IPS-NIHi7 (cell line): ENCODE results near the gene HHIPL1.

Experiments
- DNase-seq: peaks from one replicate; pipeline ENCODE4 v3.0.0; 2012; ENCODE audit warnings: mixed read lengths; ENCODE audit errors: extremely low spot score

The HHIPL1 gene

DNA sequence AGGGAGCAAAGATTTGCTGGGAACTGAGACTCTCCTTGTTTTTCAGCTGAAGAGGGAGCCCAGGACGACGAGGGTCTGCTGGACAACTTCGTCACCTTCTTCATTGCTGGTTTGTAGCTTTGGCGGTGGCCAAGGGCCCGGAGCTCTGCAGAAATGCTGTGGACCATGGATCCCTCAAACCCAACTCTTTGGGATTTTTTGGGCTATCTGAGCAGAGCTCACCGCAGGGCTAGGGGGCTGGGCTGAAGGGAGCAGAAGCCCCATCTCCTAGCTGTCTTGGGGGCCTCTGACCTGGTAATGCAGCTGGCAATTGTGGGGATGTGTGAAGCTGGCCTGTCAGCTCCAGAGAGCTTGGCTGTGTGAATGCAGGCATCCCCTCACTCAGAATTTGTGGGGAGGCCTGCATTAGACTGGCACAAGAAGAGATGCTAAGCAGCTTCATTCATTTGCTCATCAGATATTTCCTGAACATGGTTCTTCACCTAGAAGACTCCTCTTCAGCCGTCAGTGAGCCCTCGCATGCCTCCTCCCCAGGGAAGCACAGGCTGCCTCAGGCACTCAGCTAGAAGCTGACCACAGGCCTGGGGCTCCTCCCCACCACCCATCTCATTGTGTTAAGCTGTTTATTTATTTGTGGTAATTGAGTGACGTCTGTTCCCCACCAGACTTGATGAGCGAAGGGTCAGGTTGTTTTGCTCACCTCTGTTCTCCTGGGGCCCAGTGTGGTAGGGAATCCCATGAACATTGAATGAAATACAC lies 71.3 kb downstream of the HHIPL1 start:
- DNase-seq = peak; percentile 6

DNA sequence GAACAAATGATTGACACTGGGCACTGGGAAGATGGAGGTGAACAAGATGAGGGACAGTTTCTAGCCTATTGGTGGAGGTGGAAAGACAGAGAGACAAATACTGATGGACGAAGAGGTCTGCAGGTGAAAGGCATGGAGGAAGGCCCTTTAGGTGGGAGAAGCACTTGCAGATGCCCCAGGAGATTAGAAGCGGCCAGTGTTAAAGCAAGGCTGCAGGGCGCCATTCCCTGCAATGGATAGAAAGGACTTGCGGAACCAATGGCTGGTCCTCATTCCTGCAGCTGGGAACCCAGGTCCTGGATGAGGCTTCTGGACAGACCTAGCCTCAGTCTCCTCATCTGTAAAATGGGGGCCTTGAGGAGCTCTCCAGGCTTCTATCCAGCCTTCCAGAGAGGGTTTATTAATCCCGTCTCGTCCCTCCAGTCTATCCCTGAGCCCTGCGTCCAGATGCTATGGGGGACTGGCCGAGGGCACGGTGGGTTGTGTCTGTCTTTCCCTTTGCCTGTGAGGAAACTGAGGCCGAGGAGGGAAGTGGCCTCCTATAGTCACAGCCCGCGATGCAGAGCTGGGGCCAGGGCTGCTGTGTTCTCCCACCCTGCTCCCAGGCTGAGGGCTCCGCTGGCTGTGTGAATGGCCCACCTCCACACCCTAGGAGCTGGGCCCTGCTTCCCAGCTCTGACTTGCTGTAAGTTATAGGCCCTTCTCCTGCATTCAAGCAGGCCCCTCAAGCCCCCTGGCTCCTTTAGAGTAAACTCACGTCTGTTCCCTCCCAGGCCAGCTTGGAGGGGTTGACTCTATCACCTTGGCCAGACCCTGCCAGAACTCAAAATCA lies 72.1 kb downstream of the HHIPL1 start:
- DNase-seq = peak; percentile 4

DNA sequence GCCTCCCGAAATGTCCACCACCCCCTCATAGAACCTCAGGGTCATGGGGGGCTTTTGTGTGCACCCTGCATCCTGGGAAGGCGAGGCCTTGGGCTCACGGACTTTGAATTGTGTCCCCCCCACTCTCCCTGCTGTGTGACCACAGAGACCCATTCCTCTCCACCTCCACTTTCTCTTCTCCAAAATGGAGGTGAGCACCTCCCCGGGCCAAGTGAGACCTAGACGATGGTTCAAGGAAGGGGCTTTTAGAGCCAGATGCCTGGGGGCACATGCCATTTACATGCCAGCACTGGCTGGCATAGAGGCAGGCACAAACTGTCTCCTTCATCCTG lies 72.7 kb downstream of the HHIPL1 start:
- no peak for DNase-seq

DNA sequence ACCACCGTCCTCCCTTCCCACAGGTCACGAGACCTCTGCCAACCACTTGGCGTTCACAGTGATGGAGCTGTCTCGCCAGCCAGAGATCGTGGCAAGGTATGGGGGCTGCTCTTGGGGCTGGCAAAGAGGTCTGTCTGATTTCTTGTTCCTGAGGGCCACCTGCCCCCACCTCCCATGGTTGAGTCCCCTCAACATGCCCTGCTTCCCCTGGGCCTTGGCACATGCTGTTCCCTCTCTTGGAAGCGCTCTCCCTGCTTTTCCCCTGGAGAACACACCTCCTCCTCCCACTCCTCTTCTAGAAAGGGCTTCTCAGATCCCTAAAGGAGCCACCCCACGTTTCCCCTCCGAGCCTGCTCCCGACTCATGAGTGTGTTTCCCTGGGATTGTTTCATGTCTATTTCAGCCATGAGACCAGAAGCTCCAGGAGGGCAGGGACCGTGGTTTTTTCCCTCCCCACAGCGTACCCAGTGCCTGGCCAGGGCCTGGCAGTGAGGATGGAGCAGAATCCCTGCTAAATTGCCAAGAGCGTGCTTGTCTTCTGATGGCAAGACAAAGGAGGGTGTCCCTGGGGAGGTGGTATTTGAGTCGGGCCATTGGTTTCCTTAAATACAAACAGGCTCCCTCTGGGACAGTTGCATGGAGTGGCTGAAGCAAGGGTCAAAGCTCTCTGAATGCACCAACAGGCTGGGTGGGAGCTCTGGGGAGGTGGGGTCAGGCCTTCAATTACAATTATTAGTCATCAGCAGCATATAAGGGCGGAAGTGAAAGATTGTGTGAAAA lies 73.3 kb downstream of the HHIPL1 start:
- peak; percentile 18 for DNase-seq

DNA sequence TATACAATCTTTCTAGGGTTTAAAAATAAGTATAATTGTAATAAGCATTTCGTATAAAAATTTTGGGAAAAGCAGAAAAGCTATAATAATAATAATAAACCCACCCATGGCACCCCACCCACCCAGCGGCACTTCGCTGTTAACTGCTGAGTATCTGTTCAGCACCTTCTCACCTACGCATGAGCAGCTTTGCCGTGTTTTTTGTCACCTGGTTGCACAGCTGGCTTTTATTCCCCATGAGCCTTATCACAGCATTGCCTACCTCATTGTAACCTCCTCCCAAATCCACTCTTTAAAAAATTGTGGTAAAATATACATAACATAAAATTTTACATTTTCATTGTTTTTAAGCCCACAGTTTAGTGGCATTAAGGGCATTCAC lies 73.9 kb downstream of the HHIPL1 start:
- no peak for DNase-seq

DNA sequence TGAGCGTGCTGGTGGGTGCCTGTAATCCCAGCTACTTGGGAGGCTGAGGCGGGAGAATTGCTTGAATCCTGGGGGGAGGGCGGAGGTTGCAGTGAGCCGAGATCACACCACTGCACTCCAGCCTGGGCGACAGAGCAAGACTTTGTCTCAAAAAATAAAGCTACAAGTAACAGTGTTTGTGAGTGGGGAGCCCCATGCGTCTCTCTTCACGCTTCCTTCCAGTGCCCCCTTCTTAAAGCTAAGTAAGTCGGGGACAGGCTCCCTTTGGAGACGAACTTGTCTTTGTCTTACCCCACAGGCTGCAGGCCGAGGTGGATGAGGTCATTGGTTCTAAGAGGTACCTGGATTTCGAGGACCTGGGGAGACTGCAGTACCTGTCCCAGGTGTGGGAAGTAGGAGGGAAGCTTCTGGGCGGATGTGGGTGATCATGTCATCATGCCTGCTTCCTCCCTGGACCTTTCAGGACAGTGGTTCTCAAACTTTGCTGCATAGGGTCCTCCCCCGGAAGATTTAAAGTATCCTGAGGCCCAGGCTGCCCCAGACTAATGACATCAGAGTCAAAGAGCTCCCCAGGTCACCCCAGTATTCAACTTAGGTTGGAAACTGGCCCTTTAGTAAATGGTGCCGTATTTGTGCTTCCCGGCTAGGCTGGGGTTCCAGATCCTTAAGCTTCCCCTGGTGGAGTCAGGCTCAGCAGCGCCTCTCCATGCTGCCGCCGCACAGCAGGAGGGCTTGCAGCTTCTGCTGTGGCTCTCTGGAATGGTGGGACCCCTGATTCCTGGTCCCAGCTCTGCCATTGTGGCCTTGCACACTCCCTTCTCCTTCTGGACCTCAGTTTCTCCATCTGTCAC lies 76.2 kb downstream of the HHIPL1 start:
- DNase-seq = no peak

DNA sequence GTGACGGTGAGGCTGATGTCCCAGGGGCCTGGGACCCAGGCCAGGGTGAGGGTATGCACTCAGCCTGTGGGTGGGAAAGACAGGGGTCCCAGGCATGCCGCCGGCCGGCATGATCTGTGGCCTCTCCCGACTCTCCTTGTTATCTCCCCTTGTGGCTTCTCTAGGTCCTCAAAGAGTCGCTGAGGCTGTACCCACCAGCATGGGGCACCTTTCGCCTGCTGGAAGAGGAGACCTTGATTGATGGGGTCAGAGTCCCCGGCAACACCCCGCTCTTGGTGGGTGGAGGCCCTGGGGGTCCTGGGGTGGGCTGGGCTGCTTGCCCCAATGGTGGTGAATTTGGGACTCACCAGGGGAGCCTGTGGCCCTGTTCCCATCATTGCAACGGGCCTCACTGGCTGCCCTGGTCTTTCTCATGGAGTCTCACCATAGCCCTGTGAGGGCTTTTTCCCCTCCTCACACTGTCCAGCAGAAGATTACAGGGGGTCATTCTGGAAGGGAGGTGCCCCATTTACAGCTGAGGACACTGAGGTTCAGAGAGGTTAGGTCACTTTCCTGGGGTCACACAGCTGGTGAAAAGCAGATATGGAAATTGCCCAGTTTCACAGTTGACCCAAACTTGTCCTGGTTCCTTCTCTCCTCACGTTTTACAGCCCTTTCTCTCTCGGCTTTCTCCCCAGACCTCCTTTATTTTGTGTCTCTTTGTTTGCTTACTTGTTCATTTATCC lies 77.0 kb downstream of the HHIPL1 start:
- DNase-seq = no peak

DNA sequence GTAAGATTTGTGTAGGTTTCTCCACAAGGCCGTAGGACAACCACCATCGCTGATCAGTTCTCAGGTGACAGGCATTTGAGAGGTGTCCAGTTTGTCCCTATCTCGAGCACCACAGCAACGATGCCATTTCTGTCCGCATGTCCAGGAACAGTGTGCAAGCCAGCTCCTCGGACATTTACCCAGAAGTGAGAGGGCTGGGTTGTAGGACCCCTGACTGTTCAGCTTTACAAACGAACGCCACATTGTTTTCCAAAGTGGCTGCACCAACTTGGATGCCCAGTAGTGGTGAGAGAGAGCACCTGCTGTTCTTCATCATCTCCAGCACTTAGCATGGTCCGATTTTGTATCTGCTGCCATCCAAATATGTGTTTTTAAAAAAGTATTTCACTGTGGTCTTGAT lies 77.8 kb downstream of the HHIPL1 start:
- DNase-seq = no peak

DNA sequence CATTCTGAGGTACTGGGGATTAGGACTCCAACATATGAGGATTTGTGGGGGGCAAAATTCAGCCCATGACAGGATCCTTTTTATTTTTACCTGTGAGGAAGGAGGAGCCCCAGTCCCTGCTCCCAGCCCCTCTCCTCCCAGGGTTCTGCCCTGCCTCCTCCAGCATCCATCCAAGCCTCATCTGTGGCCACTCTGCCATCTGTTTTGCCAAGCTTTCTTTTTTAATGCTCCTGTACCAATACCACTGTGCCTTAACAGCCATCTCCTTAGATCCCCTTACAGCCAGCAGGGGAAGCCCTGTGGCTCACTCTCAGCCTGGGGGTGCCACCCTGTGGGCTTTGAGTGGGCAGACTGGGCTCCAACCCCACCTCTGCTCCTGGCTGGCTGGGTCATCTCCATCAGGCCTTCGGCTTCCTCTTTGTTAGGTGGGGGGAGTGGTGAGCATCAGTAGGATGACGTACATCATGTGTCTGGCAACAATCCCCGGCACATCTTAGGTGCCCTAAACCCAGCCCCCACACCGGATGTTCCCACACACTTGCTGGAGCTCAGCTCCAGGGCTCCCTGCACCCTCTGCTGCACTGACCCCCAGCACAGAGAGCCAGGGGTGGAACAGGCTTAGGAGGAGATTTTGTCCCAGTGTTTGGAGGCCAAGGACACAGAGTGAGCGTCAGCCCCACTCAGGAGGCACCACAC lies 79.4 kb downstream of the HHIPL1 start:
- no peak for DNase-seq

DNA sequence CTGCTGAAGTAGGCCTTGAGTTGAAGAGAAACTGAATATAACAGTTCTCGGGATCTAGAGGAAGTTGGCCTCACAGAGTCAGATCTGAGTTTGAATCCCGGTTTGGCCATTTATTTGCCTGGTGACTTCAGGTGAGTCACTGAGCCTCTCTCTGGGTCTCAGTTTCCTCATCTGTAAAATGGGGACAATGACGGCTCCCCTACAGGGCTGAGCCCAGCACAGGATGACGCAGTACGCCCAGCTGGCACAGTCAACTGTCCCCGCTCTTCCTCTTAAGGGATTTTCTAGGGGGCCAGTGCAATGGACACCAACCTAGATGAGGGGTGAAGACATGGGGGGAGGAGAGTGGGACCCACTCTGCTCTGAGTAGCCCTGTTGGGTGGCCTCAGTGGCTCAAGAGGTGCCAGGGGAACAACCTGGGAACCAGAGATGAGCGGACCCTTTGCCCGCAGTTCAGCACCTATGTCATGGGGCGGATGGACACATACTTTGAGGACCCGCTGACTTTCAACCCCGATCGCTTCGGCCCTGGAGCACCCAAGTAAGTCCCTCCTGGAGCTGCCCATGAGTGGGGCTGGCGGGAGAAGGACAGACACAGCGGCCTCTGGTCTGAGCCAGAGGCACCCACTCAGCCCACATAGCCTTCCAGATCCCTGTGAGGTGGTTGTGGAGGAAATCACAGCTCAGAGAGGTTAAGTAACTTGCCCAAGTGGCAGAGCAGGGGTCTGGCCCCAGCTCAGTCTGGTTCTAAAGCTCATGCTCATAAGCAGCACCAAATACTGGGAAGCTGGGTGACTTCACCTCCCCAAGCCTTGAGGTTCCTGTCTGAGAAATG lies 80.2 kb downstream of the HHIPL1 start:
- no peak for DNase-seq

DNA sequence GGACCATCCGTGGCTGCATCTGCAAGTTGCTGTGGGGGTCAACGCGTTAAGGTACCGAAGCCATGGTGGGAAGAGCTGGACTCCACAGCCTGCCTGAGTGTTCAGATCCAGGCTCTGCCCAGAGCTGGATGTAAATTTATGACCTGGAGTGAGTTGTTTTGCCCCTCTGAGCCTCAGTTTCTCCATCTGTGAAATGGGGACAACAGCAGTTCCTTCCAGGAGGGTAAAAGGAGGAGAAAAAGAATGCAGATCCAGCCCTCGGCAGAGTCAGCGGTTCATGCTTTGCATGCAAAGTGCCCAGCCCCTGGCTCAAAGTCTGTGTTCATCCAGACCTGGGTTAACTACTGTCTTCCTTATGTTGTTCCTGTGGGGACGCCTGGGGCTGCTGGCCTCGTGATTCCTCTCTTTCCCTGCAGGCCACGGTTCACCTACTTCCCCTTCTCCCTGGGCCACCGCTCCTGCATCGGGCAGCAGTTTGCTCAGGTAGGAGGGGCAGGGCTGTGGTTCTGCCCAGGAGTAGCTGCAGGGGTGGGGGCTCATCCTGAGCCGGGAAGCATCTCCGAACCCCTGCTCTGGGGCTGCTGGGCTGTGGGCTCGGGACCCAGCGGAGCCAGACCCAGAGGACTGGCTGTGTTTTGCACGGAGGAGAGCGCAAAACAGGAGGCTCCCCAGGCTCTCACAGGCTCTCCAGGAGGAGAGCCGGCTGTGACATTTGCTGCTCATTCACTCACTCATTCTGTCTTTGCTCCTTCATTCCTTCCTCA lies 81.0 kb downstream of the HHIPL1 start:
- DNase-seq = no peak

DNA sequence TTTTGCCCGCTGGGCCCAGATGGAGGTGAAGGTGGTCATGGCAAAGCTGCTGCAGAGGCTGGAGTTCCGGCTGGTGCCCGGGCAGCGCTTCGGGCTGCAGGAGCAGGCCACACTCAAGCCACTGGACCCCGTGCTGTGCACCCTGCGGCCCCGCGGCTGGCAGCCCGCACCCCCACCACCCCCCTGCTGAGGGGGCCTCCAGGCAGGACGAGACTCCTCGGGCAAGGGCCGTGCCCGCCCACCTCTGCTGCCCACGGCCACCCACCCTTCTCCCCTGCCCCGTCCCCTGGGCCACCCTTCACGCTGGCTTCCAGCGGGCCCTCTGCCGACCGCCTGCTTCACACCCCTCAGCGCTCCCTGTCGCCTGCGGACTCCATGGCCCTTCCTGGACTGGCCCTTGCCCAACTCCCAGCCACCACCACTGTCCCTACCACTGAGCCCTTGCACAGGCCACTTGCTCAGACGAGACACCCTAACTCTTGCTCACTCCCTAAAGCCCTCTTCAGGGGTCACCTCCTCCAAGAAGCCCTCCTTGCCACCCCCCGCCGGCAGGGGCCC lies 81.7 kb downstream of the HHIPL1 start:
- no peak for DNase-seq

DNA sequence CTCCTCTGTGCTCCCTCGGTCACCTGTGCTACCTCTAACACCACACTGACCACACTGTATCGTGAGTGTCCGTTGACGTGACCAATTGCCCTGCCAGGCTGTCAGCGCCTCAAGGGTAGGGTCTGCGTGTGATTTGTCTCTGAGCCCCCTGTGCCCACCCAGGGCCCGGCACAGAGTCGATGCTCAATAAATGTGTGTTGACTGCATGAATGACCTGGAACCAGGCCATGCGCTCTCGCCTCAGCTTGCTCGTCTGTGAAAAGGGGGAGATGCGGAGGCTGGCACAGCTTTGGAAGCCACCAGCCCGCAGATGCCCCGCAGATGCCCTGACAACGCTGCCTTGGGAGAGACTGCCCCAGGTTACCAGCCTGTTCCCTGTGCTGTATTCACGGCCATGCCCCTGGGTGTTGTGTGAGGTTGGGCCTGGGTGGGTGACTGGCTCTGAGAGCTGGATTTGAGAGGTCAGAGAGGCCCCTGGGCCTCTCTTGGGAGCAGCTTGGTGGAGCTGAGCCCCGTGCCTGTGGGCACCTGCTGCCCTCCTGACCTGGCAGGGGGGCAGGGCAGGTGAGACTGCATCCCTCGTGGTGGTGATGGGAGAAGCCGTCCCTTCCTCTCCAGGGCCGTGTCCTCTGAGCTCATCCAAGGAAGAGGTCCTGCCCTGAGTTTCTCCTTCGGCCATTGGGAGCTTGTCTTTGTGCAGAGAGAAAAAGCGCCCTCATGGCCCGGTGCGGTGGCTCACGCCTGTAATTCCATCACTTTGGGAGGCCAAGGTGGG lies 82.4 kb downstream of the HHIPL1 start:
- no peak for DNase-seq

DNA sequence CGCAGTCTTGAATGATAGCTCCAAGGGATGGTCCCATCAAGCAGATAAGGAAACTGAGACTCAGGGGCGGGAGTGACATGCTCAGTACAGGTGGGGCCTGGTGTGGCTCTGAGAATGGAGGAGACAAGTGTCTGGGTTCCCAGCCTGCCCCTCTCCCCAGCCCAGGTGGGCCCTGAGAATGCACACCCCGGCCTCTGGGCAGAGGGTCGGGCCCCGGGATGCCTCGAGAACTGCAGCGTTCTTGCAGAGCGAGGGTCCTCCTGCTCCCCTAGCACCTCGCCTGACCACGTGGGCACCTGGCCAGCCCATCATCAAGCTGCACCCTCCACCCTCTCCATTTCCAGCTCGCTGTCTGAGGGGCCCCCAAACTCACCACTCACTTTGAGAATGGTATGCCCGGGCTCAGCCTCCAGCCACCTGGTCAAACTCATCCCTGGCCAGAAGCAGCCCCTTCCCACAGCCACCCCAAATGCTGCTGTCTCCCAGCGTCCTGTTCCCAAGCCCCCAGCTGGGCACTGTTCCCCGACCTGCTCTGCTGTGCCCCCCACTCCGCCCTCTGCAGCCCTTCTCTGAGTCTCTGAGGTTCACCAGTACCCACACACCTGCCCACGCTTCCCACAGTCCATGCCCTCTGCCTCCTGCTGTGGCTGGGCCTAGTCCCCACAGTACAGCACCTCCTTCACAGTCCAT lies 83.4 kb downstream of the HHIPL1 start:
- DNase-seq = no peak

DNA sequence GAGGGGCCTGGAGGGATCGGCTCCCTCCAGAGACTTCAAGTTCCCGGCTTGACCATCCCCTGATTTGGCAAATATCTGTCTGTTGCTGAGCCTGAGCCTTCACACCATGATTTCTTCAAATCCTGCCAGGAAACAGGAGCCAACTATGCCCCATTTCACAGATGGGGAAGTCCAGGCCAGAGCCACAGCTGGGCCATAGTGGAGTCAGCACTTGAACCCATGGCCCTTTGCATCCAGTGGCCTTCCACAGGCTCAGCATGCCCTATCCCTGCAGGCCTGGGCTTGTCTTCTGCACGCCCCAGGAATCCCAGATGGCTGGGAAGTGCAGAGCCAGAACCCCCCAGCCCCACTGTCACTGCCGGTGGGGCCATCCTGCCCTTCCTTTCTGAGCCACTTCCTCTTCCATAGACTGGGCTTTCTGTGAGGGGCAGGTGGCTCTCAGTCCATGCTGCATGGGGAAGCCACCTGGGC lies 84.1 kb downstream of the HHIPL1 start:
- no peak for DNase-seq
